ENCODE measurements around the gene P2RY12. TPM values are rescaled to one million over a fixed set of nuclear protein-coding genes. Genes with fewer than 3 reads are reported as not detected.
A peak's percentile ranks its signal among the peaks of the same experiment; 100 is the strongest.

Gene P2RY12
- total RNA-seq, 2 donors from 2014 or later, result 0.78 TPM; not detected in 1

DNA sequence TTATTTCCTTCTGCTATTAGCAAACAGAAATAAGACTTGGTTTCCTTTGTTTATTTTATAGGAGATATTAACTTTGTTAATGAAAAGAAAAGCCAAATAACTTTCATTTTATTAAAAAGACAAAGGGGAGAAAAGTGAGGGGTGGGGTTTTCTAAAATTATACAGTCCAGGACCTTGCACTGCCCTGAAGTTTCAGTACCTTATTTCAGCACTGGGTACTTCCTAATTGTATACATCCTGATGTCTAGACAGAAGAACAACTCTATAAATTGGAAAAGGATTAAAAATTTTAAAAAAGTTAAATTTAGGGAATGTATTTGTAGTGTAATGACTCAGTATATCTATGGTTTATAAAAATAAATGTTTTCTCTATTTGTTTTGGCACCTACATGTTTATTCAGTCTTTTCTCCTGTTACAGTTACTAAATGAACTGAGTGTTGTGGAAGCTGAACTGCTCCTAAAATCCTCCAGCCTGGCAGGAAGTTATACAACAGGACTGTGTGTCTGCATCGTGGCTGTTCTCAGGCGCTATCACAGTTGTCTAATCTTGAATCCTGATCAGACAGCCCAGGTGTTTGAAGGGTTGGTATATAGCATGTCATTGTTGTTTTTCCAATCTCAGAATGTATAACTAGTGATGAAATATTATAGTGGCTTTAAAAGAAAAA lies 27.6 kb downstream of the P2RY12 start:
- DNase-seq, result no peak
- Histone ChIP-seq H3K4me1 (no peaks in the 10 kb centered on the region), H3K4me3 (no peak overlapping the region), H3K27ac (no peak overlapping the region), H3K36me3 (replicated peaks in 1 of 2; ENCODE audit: insufficient read depth in 1 of 2, low read depth in 2 of 2) (no peaks in the 10 kb centered on the region), H3K27me3 (no peaks in the 10 kb centered on the region), H3K9me3 (no peaks in the 10 kb centered on the region)
- no peak for ATAC-seq
- intact Hi-C loops (cut with DNase I), result no loop called here
- 12% methylated on average over 2 of the region's 2 CpGs for WGBS, 2 donors
- TF ChIP-seq CTCF (IDR thresholded peaks at IDR 0.05) (no peak), POLR2A (IDR thresholded peaks at IDR 0.05) (no peak)

- no peak overlapping the region for H3K4me3 ChIP-seq
- no peaks in the 10 kb centered on the region for H3K27me3 ChIP-seq
- no peaks in the 10 kb centered on the region for H3K4me1 ChIP-seq
- 74 to 76% methylated on average over 4 of the region's 4 CpGs for WGBS, 2 donors
- H3K36me3 ChIP-seq (replicated peaks in 1 of 2; ENCODE audit: insufficient read depth in 1 of 2, low read depth in 2 of 2), result no peaks in the 10 kb centered on the region
- intact Hi-C loops (cut with DNase I), result no loop called here
- ATAC-seq (no peak), DNase-seq (no peak)
- TF ChIP-seq POLR2A (IDR thresholded peaks at IDR 0.05) (no peak), CTCF (IDR thresholded peaks at IDR 0.05) (no peak)
- H3K27ac ChIP-seq, result peak overlapping the region in 1 of 4 donors; percentile 57
- H3K9me3 ChIP-seq, result no peaks in the 10 kb centered on the region
These were observed 32.9 kb downstream of the P2RY12 start for GRCh38 chr3:151351648-151352047.

GRCh38 chr3:151351219-151351618 lies 33.3 kb downstream of the P2RY12 start:
- ATAC-seq (no peak), DNase-seq (no peak)
- intact Hi-C loops (cut with DNase I), result no loop called here
- TF ChIP-seq POLR2A (IDR thresholded peaks at IDR 0.05), result no peak
- TF ChIP-seq CTCF (IDR thresholded peaks at IDR 0.05), result no peak
- no peaks in the 10 kb centered on the region for H3K27me3 ChIP-seq
- peak overlapping the region in 1 of 4 donors; percentile 57 for H3K27ac ChIP-seq
- H3K4me1 ChIP-seq, result no peaks in the 10 kb centered on the region
- no peaks in the 10 kb centered on the region for H3K36me3 ChIP-seq (replicated peaks in 1 of 2; ENCODE audit: insufficient read depth in 1 of 2, low read depth in 2 of 2)
- no peaks in the 10 kb centered on the region for H3K9me3 ChIP-seq
- WGBS, 2 donors, result 86 to 90% methylated on average over 1 of the region's 1 CpG
- H3K4me3 ChIP-seq, result no peak overlapping the region

GRCh38 chr3:151350656-151351055 lies 33.9 kb downstream of the P2RY12 start:
- Histone ChIP-seq H3K9me3 (no peaks in the 10 kb centered on the region), H3K4me1 (no peaks in the 10 kb centered on the region), H3K27ac (no peak overlapping the region), H3K27me3 (no peaks in the 10 kb centered on the region), H3K4me3 (no peak overlapping the region), H3K36me3 (replicated peaks in 1 of 2; ENCODE audit: insufficient read depth in 1 of 2, low read depth in 2 of 2) (no peaks in the 10 kb centered on the region)
- no peak for TF ChIP-seq CTCF (IDR thresholded peaks at IDR 0.05)
- no peak for TF ChIP-seq POLR2A (IDR thresholded peaks at IDR 0.05)
- 59 to 71% methylated on average over 1 of the region's 1 CpG for WGBS, 2 donors
- intact Hi-C loops (cut with DNase I), result no loop called here
- DNase-seq (no peak), ATAC-seq (no peak)

DNA sequence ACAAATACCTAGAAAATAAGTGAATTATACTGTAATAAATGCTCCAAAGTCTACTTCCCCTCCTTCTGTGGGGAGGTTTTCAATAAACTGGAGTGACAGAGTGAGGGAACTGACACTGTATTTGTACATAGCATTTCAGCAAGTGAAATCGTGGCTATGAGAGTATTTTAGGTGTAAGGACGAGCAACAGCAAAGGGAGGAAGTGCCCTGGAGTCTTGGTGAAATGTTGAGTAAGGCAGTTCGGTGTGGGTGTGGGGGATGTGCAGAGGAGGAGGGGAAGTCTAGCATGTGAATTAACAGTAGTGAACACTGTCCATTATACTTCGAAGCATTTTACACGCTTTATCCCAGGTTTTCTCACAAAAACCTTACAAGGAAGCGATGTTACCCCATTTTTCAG lies 37.1 kb downstream of the P2RY12 start:
- no peak for ATAC-seq

More for the DNA sequence above, 37.1 kb downstream of the P2RY12 start:
- intact Hi-C loops (cut with DNase I), result no loop called here
- H3K4me3 ChIP-seq, result no peak overlapping the region
- H3K4me1 ChIP-seq, result no peaks in the 10 kb centered on the region
- no peaks in the 10 kb centered on the region for H3K9me3 ChIP-seq
- no peaks in the 10 kb centered on the region for H3K27me3 ChIP-seq
- no peak overlapping the region for H3K27ac ChIP-seq
- H3K36me3 ChIP-seq (replicated peaks in 1 of 2; ENCODE audit: insufficient read depth in 1 of 2, low read depth in 2 of 2), result no peaks in the 10 kb centered on the region
- no peak for TF ChIP-seq CTCF (IDR thresholded peaks at IDR 0.05)
- no peak for TF ChIP-seq POLR2A (IDR thresholded peaks at IDR 0.05)
- peak in 2 of 4 donors; percentile 6 to 50 for DNase-seq
- WGBS, 2 donors, result 61 to 70% methylated on average over 6 of the region's 6 CpGs
